Stimulated activated CD4-positive, alpha-beta T cell treated with anti-CD3 and anti-CD28 coated beads, TNF-alpha, amount 100 ng/mL, for 1 hour (primary cell): Measurements from ENCODE around the gene MAMLD1.

Experiments
- DNase-seq, 3 donors: peaks; one replicate each; pipeline ENCODE4 v3.0.0-alpha.2; 2020; ENCODE audit warnings: low read depth in 3 of 3, low spot score in 1 of 3

MAMLD1 gene

DNA sequence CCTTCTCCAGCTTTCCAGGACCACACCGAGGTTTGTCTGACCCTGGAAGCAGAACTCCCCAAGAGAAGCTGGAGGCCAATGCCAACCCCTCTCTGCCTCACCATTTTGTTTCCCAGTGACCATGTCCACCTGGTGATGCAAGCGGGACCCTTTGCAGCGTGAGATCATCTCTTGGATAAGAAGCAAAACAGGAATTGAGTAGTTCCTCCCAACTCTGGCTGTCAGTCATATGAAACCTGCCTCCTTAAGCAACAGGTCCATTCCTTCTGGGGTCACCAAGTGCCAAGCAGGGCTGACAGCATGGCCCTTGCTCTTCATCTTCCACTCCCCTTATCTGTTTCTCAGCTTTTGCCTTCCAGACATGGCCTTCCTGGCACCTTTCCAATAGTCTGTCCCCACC is 164.0 kb downstream of the MAMLD1 start:
- DNase-seq: no peak

DNA sequence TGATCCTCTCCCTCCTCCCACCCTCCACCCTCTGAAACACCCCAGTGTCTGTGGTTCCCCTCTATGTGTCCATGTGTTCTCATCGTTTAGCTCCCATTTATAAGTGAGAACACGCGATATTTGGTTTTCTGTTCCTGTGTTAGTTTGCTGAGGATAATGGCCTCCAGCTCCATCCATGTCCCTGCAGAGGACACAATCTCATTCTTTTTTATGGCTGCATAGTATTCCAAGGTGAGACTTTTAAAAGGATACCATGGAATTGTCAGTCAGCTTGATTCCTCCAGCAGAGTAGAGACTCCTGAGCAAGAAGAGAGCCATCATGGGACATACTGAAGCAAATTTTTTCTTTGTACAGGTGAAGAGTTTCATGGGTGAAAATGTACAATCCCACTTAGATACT is 166.5 kb downstream of the MAMLD1 start:
- DNase-seq: no peak

DNA sequence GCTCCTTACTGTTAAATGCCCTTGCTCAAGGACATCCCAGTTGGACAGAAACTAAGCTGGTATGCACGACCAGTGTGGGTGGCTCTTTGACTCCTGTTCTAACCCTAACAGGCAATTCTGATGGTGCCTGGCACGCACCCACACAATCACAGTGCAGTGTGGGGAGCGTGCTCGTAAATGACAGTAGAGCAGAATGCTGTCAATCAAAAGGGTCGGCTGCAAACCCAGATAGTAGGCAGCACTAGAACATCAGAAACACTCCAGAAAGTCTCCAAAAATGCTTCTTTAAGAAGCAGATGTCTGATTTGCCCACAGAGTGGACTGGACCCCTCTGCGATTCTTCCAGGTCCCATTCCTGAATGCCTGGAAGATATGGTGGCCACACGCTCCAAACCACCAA is 167.7 kb downstream of the MAMLD1 start:
- DNase-seq: no peak

DNA sequence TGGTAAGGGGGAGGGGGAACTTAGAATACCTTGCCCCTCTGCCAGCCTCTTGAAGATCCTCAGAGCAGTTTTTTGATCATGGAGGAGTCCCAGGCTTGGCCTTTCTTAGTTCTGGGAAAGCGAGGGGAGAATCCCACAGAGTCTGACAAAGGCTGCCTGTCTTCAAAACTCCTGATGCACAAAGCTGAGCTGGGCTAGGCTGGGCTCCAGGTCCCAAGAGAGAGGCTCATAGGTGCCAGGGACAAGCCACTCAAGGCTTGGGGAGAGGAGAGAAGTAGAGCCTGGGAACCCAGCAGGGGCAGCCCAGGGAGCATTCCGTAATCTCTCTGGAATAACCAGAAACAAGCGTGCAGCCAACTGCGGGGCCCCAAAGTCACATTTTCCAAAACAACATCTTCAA is 168.3 kb downstream of the MAMLD1 start:
- DNase-seq: no peak

- no peak for DNase-seq
Observed at GRCh38 chrX:150533863-150534262, 170.7 kb downstream of the MAMLD1 start.

DNA sequence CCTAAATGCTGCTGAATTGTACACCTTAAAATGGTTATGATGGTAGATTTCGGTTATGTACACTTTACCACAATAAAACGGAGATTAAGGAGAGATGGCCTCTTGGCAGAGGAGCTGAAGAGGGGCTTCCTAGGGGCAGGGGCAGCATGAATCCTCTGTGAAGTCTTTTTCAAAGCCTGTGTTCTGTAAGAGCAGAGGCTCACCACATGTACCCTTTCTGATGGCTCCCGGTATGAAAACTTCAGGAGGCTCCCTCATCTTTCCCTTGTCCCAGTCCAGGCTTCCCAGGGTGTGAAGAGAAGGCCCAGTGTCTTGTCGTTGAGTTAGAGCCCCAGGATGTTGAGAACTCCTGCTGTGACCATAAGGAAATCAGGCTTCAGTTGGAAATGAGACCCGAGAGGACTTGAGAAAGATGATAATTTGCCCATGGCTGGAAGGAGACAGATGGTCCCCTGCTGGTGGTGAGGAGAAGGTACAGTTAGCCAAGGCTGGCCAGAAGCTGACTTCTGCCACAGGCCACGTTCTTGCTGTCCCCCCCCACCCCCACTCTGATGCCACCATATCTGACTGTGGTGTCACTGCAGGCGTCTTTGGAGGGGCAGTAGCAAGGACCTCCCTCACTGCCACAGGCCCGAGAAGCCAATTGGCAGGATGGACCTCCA is 173.5 kb downstream of the MAMLD1 start:
- DNase-seq: no peak

DNA sequence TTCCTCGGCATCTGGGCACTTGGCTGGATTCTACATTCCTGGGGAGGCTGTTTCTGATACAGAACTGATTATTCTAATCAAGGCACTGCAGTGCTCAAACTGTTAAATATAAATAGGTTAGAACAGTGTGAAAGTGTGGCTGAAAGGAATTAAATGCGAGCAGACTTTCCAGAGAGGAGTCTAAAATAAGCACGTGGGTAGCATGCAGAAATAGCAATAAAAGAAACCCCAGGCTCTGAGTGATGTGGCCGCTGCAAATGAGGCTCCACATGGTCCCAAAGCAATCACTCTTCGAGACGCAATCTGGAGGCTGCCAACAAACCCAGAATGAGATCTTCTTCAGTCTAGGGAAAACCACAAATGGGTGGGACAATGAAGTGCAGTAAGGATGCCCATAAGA is 174.7 kb downstream of the MAMLD1 start:
- DNase-seq: no peak

DNA sequence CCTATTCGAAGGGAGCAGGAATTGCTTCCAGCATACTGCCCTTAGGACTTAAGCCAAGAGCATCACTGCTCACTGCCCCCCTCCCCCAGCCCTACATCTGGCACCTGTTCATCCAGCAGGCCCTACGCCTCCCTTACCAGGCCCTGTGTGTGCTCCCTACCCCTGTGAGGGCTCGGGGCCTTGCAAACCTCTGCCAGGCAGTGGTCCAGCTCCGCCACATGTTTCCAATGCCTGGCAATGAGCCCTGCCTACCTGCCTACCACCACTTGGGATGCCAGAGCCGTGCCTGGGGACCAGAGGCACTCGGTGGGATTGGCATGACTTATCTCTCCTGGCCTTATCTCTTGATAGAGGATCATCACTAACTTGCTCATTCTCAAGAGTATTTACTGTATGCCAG is 177.8 kb downstream of the MAMLD1 start:
- no peak for DNase-seq

GRCh38 chrX:150542846-150543229 is 179.7 kb downstream of the MAMLD1 start:
- no peak for DNase-seq

- DNase-seq: no peak
Observed at GRCh38 chrX:150543230-150544155, 180.4 kb downstream of the MAMLD1 start.

DNA sequence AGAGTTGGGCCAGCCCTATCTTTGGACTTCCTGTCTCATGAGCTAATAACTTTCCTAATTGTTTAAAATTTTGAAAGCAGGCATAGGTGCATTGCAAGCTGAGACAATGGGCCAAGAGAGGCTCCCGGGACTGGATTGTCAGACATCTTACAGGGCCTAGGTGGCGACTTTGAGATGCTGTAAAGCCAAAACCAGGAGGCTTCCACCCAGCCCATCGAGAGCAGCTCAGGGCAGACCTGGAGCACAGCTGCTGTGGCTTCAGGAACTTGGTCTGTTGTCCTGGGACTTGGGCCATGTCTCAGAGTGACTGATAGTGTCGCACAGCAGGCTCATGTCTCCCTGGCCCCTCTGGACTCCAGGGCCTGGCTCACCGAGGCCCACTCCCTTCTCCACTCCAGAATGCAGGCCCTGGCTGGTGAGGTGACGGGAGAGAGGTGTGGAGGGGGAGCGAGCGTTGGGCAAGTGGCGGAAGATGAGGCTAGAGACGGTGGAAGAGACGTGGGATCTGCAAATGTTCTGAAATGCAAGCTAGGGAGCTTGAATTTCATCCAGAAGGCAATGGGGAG is 181.2 kb downstream of the MAMLD1 start:
- no peak for DNase-seq

DNA sequence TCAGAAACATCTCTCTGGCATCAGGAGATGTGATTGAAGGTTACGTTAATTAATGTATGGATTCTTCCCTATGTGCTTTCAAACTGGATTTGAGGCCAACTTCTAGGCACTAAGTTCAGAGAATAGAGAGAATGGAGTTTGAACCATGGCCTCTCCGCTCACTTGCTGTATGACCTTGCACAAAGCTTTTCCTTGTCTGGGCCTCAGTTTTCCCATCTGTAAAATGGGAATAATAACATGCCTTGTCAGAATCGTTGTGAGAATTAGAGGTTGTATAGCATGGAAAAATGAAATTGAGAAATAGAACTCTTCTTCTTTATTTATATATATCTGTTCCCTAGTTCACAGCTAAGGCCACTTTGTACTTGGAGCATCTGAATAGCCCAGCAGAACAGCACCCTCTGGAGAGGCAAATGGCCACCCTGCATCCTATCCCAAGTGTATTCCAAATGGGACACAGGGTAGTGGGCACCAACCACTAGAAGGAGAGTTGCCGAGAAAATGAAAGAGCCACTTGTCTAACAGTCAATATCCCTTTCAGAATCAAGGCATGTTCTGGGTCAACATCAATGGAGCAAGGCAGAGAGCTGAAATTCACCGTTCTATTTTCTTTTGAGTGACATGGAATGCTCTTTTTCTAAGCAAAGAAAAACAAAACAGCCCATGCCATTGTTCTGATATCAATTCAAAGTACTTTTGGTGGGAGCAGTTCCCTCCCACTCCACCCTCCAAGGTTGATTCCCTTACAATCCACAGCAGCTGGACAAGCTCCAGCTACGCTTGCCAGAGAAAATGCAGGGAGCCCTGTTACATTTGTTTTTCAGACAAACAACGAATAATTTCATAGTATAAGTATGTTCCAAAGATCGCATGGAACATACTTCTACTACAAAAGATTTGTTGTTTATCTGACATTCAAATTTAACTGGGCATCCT is 182.0 kb downstream of the MAMLD1 start:
- DNase-seq: no peak

DNA sequence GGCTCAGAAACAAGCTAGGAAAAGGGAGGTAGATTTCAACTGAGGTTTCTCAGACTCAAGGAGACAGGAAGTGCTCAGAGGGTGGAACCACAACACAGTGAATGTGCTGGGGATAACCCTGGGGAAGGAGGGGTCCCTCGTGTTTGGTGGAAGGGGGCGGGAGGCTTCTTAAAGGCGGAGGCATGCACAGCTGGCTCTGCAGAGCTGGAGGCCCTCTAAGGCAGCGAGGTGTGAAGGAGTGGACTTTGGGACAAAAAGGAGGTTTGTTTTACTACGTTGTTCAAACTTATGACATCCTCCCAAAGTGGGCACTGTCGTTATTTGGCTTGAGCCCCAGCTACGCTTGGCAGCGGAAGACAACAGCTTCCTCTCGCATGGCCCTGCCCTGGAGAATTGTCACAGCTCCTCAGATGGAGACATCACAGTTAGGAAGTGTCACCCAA is 183.6 kb downstream of the MAMLD1 start:
- DNase-seq: peak in 1 of 3 donors; percentile 6

DNA sequence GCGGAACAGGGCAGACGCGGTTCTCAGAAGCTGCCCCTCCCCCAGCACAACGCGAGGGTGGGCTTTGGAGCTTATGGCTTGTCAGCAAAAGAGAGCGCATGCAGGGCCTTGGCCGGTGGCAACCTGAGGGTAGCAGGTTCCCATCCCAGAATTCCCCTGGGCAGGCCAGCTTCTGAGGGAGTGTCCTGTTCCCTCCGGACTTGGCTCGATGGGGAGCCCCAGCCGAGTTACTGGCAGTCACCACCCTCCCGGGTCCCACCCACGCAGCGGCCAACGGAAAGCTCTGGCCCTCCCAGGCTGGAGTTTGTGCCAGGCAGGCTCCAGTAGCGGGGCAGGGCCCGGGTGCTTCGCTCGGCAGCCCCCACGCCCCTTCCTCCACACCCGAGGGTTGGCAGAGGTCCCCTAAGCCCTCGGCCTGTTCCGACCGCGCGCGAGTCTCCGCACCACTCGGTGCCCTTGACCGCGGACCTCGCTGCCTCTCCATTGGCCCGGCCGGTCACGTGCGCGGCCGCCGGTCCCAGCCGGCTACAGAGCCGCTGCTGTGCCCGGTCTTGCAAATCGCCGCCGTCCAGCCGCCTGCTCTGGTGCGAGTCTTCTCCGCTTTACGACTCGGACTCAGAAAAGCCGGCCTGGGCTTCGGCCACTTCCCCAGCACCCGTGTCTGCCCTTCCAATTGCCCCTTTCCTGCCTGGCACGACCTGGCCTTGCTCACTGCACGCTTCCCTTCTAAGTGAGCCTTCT is 184.4 kb downstream of the MAMLD1 start:
- no peak for DNase-seq

GRCh38 chrX:150548251-150548650 is 185.1 kb downstream of the MAMLD1 start:
- no peak for DNase-seq

DNA sequence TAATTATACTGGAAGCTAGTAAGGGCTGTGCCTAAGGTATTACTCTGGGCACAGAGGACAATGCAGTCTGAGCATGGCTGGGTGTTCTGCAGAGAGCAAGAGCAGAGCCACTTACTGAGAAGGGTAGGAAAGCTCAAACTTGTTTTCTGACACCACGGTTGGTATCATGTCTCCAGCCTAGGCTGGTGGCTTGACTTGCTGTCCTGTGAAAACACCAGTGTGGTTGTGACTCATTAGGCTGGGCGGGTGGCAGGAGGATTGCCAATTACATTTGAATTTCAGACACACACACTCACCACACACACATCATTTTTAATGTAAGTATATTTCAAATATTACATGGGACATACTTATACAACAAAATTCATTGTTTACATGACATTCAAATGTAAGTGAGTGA is 185.6 kb downstream of the MAMLD1 start:
- no peak for DNase-seq

GRCh38 chrX:150551963-150552362 is 188.8 kb downstream of the MAMLD1 start:
- no peak for DNase-seq

DNA sequence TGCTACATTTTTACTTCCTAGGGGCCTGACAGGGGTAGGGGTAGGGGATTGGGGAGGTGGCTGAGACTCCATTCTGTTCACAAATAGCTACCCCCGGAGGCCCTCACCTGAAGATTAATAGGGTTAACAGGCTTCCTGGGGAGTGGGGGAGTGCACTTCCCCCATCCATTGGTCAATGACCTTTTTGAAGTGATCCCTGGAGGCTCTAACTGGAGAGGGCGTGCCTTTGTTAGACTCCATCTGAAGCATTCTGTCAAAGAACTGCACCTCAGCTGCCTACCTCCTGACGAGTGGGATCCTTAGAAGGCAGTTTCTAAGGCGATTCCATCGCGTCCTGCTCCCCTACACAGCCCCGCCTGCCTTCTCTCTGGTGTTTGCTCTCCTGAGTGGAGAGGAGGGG is 195.3 kb downstream of the MAMLD1 start:
- DNase-seq: no peak
